Middle frontal gyrus (tissue), 1 donor: Measurements from ENCODE around the gene NR2F1.

Experiments used
- DNase-seq: peaks from one replicate; pipeline ENCODE4 v3.0.0-alpha.2; 2015; ENCODE audit warnings: low spot score; ENCODE audit errors: extremely low spot score

The NR2F1 gene

DNA sequence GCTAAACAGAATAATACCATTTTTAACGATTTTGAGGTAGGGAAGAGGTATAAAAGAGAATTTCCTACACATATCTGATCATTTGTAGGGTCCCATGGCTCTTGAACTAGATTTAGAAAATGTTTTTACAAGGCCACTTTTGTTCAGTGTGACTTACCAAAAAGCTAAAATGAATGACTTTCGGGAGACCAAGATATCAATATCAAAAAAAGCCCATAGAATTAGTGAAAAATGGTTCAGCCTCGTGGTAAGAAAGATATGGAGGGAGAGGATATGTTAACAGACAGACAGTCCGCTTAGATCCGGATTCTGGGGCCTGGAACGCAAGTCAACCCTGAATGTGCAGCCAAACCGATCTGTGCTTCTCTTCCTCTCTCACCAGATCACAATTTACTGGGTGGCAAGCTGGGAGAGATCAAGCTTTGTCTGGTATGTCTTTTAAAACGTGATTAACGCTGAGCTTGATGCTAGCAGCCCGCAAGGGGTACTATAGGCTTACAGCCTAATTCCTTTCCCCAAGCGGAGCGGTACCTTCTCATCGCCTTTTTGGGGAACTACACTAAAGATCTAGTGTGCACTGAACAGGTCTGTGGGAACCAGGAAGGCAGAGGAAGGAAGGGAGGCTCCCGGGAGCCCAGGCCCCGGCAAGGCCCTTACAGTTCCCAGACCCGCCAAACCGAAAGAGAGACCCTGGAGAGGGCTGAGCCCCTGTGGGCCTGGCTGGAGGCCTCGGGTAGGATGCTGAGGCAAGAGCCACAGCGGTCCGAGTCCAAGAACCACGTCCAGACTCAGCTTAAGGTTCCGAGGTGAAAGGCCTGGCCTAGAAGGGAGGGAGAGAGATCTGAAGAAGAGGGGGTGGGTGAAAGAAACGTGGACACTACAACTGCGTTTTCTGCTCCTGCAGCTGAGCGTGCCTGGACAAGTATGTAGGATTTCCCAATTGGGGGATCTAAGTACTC is 4.9 kb upstream of the NR2F1 start:
- no peak for DNase-seq

DNA sequence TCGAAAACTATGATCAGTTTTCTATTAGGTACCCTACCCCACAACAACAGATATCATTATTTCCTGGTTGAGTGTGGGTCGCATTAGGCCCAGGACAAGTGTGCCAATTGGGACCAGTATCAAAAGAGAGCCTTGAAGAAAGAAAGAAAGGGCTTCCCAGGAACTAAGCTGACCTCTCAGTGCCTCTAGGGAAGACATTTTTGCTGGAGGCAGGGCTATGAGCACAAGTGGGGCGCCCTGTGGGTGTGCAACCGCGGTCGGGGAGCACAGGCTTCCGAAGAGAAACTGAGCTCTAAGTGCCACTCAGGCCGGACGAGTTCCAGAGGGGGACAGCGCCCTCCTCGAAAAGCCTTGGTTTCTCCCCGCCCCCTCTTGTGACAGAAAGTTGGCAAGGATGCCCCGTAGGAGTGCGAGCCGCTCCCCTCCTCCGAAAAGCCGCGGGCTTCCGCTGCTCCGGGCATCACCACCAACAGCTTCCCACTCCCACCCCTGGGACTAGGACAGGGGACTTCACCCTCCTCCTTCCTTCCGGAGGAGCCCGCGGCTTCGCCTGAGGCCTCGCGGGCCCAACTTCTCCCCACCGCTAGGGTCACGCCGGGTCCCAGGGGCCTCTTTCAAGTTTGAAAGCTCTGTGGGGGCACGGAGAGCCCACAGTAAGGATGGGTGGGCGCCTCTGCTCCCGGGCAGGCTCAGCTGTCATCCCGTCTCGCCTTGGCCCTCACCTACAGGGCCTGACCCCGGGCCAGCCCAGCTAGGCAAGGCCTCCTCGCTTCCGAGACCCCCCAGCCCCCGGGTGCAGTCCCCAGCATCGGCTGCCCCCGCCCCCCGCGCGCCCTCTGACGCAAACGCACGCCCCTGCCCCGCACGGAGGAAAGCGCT is 4.0 kb upstream of the NR2F1 start:
- DNase-seq: no peak

DNA sequence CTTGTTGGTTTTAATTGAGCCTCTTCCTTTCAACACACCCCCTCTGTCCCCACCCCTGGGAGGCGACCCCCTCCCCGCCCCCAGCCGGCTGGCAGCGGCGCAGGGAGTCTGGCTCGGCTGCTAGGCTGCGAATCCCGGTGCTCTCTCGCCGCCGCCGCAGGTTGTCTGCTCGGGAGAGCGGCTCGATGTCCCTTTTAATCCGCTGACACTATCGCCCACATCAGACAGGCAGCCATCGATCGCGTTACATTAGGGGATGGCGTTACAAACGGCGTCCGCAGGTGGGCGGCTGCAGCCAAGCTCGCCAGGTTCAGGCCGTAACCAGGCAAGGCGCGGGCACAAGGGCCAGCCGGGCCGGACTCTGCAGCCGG is 3.3 kb upstream of the NR2F1 start:
- DNase-seq: no peak

DNA sequence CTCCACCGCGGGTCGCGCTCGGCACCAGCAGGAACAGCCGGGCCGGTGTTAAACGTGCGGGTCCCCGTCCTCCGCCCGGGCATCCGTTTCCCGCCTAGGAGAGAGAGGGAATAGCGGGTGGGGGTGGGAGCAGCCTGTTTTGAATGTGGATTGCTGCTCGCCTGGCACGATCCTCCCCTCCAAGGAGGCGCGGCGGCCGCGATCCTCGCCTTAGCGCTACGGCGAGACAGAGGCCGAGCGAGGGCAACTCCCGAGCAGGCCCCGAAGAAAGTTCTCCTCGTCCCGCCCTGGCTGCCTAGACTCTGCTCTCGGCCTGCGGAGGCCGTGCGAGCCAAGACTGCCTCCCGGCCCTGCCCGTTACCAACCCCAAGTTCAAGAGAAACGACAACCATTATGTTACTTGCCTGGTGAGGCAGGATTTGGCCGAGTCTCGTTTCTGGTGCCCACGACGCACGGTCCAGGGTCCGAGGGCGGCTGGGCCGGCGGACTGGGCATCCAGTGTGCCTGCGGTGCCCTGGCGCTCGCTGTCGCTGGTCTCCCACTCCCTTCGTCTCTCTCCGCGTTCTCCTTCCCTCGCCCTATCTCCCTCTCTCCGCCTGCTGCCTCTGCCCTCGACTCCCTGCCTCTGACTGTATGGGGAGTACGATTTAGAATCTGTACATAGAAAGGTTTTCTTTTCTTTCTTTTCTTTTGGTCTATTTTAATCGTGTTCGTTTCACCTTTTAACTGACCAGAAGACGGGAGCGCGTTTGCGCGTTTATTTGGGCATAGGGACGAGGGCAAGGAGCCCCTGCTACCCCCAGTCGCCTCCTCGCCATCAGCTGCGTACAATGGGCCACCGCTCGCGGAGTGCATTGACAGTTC is 2.7 kb upstream of the NR2F1 start:
- DNase-seq: no peak

DNA sequence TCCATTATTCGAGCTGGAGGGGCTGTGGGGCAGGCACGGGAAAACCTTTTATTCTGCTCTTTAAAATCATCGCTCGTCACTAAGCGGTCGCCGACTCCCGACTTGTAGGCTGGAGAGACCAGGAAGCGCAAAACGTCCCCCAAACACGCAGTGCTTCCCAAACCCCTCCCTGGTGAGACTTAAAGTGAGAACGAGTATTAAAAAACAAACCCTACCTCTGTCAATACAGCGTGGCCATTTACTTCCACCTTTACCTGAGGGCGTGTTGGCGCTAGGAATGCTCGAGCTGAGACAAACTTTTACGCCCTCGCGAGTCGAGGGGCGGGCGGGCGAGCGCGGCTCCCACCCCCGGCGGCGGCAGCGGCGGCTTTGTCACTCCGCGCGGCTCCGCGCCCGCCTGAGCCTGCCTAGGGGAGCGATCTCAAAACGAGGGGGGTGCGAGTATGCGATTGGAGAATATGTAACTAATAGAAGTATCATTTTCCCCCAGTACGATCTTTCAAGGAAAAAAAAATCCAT is 2.0 kb upstream of the NR2F1 start, which contains the start of gene NR2F1-AS1:
Gene NR2F1-AS1 (minus strand): TSS at position 293 of the 519 bp plus-strand sequence.
- no peak for DNase-seq

DNA sequence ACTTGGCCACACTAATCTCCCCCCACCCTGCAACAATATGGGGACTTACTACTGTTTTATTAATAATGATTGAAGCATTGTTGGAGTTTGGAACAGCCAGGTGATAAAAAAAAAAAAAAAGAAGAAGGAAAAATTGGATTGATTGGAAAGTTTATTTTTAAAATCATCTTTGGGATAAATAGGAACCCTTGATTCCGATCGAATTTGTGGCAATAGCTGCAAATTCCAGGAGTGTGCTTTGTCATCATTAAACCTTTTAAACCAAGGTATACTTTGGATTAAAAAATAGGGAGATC is 907 bp upstream of the NR2F1 start:
- DNase-seq: no peak

DNA sequence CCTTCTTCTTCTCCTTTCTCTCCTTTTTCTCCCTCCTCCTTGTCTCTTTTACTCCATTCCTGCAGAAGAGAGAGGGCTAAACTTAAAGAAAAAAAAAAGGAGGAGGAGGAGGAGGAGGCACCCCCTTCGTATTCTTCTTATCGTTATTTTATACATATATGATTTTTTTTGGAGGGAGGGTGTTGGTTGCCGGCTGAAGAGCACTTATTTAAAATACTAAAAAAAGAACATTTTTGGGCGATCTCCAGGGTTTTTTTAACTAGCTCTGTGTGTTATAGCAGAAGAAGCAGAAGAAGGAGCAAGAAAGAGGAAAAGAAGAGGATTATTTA is 381 bp downstream of the NR2F1 start:
- no peak for DNase-seq

DNA sequence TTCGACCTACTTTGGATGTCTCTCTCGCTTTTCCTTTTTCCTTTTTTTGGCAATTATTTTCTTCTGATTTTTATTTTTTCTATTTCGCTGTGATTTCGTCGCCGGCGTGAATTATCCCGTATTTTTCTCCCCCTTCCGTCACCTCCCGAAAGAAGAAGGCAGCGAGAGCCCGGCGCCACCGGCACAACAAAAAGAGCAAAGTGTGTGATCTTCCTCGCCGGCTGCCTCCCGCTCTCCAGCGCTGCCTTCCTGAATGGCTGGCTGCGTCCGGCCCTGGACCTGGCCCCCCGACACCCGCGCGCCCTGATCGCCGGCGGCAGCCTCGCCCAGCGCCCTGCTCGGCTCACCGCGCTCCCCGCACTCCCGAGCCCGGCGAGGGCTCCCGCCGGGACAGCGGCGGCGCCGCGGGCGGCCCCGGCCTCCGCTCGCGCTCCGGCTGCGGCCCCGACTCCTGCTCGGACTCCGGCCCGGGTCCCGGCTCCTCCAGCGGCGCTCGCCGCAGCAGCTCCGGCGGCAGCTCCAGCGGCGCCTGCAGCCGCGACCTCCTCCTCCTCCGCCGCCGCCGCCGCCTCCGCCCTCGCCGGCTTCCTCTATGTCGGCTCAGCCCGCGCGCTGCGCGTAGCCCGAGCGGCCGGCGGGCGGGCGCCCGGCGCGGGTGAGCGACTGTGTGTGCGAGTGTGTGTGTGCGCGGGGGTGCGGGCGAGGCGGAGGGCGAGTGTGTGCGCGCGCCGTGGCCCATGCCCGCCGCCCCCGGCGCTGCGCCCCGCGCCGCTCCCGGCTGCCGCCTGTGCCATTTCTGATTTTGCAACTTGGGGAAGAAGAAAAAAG is 960 bp downstream of the NR2F1 start:
- no peak for DNase-seq

DNA sequence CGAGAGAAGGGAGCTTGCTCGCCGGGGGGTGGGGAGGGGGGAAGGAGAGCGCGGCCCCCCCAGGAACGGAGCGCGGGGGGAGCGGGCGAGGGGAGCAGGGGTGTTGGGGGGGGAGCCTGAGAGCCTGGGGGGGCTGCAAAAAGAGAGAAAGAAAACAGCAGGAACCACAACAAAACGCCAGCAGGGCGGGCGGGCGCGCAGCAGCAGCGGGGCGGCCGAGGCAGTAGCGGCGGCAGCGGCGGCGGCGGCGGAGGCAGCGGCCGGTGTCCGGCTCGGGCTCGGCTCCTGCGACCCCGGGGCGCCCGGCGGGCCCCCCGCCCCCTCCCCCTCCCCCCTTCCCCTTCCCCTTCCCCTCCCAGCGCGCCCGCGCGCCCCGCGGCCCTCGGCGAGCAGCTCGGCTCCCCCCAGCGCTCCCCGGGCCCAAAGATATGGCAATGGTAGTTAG is 1.6 kb downstream of the NR2F1 start:
- DNase-seq: no peak

DNA sequence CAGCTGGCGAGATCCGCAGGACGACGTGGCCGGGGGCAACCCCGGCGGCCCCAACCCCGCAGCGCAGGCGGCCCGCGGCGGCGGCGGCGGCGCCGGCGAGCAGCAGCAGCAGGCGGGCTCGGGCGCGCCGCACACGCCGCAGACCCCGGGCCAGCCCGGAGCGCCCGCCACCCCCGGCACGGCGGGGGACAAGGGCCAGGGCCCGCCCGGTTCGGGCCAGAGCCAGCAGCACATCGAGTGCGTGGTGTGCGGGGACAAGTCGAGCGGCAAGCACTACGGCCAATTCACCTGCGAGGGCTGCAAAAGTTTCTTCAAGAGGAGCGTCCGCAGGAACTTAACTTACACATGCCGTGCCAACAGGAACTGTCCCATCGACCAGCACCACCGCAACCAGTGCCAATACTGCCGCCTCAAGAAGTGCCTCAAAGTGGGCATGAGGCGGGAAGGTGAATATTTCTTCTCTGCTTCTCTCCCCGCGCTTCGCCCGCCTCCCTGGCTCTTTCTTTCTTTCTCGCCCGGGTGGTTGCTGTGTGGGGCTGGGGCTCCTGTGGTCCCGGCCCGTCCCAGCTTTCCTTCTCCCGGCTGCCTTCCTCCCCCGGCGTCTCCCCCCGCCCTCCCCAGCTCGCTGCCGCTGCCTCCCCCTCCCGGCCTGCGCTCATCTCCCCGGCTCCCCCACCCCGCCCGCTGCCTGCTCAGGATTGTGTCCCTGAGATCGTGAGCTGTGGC is 2.2 kb downstream of the NR2F1 start:
- no peak for DNase-seq

DNA sequence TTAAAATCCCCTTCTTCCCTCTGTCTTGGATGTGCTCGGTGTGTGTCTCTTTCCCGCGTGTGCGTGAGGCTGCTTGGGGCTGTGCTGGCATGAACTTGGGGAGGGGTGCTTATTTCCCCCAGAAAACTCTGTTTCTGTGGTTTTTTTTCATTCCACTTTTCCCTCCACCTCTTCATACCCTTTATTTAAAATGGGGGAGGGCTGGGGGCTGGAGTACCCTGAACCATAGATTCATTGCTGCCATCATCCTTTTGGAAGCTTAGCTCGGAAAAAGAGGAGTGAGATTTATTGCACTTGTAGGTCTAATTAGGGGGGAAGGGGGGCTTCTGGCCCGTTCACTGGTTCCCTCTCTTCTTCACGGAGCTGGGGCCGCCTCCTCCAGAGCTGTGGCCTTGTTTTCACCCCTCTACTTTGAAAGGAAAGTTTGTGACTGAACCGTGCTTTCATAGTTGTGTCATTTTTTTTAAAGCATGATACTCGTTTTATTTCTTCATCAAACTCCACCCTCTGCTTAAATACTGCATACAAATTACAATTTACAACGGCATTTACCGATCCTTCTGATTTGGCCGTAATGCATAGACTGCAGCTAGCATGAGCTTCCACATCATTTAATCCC is 2.9 kb downstream of the NR2F1 start:
- DNase-seq: no peak

DNA sequence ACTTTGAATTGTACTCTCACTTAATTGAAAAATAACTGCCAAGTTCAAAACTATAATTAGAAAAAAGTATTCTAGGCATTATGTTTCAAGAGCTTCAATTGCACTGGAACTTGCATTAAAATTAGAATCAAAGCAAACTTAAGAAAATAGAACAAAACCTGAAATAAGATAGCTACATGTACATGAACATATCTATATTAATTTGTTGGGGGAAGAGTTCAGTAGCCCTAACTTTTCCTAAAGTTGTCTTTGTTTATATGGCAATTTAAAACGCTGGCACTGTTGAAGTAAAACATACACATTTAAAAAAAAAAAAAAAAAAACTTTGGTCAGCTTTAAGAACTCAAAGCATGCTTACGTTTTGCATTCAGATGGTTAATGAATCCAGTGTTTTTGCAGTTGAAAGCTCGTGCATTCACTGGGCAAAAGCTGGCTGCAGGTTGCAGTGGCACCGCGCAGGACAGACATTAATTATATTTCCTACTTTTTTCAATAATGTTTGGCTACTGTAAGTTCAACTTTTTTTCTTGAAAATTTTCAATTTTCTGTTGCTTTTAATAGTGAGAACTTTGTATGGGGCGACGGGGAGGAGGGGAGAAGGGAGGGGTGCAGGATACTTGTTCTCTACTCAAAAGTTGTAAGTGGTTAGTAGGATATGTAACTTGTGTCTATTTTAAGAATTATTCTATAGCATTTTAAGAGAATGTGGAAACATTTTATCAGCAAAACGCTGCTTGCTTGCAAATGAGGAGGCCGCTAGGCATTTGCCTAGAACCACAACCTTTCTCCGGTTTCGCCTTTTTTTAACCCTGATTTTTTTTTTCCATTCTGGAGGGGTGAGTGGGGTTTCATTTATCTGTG is 3.9 kb downstream of the NR2F1 start:
- DNase-seq: no peak

DNA sequence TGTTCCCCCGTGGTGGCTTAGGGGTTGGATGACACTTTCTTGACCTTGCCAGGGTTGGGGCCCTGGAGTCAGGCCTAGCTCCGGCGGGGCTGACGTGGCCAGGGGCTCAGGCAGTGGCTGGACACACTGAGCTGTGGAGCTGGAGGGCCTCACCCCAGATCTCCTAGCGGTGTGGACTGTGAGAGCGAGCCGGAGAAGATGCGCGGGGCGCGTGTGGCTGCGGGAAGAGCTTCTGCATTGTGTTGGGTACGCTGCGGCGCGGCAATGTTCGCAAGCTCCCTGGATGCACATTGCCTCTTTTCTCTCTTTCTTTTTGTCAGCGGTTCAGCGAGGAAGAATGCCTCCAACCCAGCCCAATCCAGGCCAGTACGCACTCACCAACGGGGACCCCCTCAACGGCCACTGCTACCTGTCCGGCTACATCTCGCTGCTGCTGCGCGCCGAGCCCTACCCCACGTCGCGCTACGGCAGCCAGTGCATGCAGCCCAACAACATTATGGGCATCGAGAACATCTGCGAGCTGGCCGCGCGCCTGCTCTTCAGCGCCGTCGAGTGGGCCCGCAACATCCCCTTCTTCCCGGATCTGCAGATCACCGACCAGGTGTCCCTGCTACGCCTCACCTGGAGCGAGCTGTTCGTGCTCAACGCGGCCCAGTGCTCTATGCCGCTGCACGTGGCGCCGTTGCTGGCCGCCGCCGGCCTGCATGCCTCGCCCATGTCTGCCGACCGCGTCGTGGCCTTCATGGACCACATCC is 4.8 kb downstream of the NR2F1 start:
- no peak for DNase-seq

DNA sequence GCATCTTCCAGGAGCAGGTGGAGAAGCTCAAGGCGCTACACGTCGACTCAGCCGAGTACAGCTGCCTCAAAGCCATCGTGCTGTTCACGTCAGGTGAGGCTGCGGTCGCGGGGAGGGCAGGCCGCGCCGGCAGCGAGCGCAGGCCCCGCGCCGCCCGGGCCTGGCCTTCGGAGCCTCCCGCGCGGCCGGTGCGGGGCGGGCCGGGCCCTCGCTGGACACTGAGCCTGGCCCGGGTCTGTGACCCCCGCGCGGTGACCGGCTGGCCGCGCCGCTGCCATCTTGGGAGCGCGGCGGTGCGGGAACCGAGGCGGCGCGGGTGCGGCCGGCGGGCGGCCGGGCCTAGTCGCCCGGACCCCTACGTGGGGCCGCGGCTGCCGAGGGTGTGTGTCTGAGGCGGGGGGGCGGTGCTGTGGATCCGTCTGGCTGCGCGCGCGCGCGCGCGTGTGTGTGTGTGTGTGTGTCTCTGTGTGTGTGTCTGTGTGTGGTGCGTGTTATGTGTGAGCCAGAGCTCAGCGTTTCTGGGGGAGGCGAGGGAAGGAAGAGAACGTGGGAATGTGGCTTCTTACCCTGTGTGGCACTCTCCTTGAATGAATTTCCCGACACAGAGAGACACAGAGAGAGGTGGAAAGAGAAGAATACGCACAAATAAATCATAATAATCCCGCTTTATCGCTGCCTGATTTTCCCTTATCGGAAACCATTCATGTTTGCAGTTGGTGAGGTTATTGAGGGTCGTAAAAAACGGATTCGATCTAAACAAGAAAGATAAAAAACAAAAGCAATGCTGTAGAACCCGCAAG is 5.5 kb downstream of the NR2F1 start:
- no peak for DNase-seq

DNA sequence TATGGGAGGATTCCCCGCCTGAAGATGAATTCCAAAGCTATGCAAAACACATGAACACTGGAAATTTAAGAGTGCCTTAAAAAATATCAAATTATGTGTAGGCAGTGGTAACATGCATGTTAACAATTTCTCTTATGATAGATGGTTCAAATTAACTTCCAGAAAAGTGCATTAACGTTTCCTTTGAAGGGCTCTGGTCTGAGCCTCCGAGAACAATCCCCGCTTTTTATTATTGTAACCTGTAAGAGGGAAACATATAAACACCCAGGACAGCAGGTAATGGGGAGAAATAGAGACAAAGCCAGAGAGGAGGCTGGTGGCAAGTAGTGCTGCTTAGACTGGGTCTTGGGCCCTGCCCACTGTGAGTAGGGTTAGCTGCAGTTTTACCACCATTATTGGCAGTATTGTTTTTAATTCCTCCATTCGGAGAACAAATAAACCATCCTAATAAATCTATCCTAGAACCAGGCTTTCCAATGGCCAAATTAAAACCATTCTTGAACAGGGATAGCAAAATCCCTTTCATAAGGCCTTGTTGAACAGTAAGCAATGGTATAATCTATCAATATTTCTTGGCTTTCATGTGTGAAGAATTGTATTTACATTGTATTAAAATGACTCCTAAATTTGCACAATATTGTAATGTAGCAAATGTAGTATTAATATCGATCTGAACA is 6.3 kb downstream of the NR2F1 start:
- no peak for DNase-seq

DNA sequence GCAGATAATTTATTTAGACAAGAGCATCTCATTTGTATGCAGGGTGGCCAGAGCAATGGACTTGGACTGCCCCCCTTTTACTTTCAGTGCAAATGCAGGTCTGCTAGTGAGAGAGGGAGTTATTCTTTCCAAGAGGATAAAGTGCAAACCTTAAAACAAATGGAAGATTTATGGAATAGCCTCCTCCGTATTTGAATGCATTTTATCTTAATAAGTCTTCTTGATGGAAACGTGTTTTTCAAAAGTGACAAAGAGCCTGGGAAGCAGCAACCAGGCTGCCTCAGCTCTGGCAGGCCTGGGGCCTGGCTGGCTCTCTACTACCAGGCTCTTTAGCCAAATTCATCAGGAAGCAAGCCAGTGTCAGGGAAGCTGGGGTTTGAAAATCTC is 6.8 kb downstream of the NR2F1 start:
- no peak for DNase-seq
